ENCODE measurements around the gene SLC33A1. TPM values are rescaled to one million over a fixed set of nuclear protein-coding genes. Genes with fewer than 3 reads are reported as not detected.

SLC33A1 gene
- total and polyA plus RNA-seq, 2 of the 8 experiments (the other 6 are each of a cell fraction or from before 2014, with no cell fraction given), result 15.6 to 24.2 TPM

- TF ChIP-seq SIN3A (conservative IDR thresholded peaks at IDR 0.05 in 1 of 2, IDR thresholded peaks at IDR 0.05 in 1 of 2; ENCODE audit: low read depth in 1 of 2, low read length in 2 of 2) (no peak), CTBP2 (IDR thresholded peaks at IDR 0.05; ENCODE audit: borderline replicate concordance, insufficient read depth, insufficient read length, low read length) (no peak), MAFK (IDR thresholded peaks at IDR 0.05; ENCODE audit: low read depth, low read length) (no peak), HDAC2 (IDR thresholded peaks at IDR 0.05; ENCODE audit: borderline replicate concordance in 1 of 2, low read depth in 2 of 2, low read length in 2 of 2) (no peak), HDAC6 (IDR thresholded peaks at IDR 0.05; ENCODE audit: low read depth, low read length) (no peak), RXRA (IDR thresholded peaks at IDR 0.05; ENCODE audit: insufficient read depth, low read depth, low read length) (no peak)
These were observed 6.2 kb downstream of the SLC33A1 start (continued) for GRCh38 chr3:155847993-155848392.
